HG02798 (cell line): ENCODE data around the gene SORCS2.

Experiments used
- ATAC-seq: cut with Tn5 transposase; IDR thresholded peaks from one replicate; pipeline ENCODE4 v1.9.1; 2021; ENCODE audit warnings: mild to moderate bottlenecking; ENCODE audit not compliant: unreplicated experiment, poor library complexity

Gene SORCS2

GRCh38 chr4:7505116-7505900 is 313.0 kb downstream of the SORCS2 start:
- no peak for ATAC-seq

GRCh38 chr4:7506119-7506518 is 313.8 kb downstream of the SORCS2 start:
- no peak for ATAC-seq

- no peak for ATAC-seq
Measured at GRCh38 chr4:7506572-7506971, 314.2 kb downstream of the SORCS2 start.

- no peak for ATAC-seq
Measured at GRCh38 chr4:7507381-7507780, 315.0 kb downstream of the SORCS2 start.

- no peak for ATAC-seq
Measured at GRCh38 chr4:7510066-7510465, 317.7 kb downstream of the SORCS2 start.

- ATAC-seq, result no peak
Measured at GRCh38 chr4:7510538-7510937, 318.2 kb downstream of the SORCS2 start.

- no peak for ATAC-seq
Measured at GRCh38 chr4:7511525-7511924, 319.2 kb downstream of the SORCS2 start.

GRCh38 chr4:7512428-7512827 is 320.1 kb downstream of the SORCS2 start:
- no peak for ATAC-seq

GRCh38 chr4:7512946-7513345 is 320.6 kb downstream of the SORCS2 start:
- no peak for ATAC-seq

GRCh38 chr4:7513671-7514070 is 321.3 kb downstream of the SORCS2 start:
- no peak for ATAC-seq

- no peak for ATAC-seq
Measured at GRCh38 chr4:7514281-7514680, 321.9 kb downstream of the SORCS2 start.

GRCh38 chr4:7514789-7515188 is 322.5 kb downstream of the SORCS2 start:
- ATAC-seq, result no peak

- ATAC-seq, result no peak
Measured at GRCh38 chr4:7515390-7515902, 323.1 kb downstream of the SORCS2 start.

GRCh38 chr4:7516096-7516772 is 323.9 kb downstream of the SORCS2 start:
- no peak for ATAC-seq

GRCh38 chr4:7516773-7517144 is 324.4 kb downstream of the SORCS2 start:
- ATAC-seq, result no peak

- no peak for ATAC-seq
Measured at GRCh38 chr4:7518871-7519637, 326.7 kb downstream of the SORCS2 start.

GRCh38 chr4:7519638-7520376 is 327.5 kb downstream of the SORCS2 start:
- ATAC-seq, result no peak

- no peak for ATAC-seq
Measured at GRCh38 chr4:7521666-7522065, 329.3 kb downstream of the SORCS2 start.

GRCh38 chr4:7522452-7523220 is 330.3 kb downstream of the SORCS2 start:
- no peak for ATAC-seq

GRCh38 chr4:7523526-7523925 is 331.2 kb downstream of the SORCS2 start:
- no peak for ATAC-seq
